Measurements from ENCODE around the gene DLG5. TPM values are rescaled to one million over a fixed set of nuclear protein-coding genes. Genes with fewer than 3 reads are reported as not detected.
A peak's percentile ranks its signal among the peaks of the same experiment; 100 is the strongest.
"Not testable (repeated sequence)": the region's sequence is repeated elsewhere in the genome, so short reads cannot be mapped to it uniquely, and the experiment has no call there.

The DLG5 gene
- total RNA-seq, 2 donors from 2014 or later, result 3.2 to 6.5 TPM

DNA sequence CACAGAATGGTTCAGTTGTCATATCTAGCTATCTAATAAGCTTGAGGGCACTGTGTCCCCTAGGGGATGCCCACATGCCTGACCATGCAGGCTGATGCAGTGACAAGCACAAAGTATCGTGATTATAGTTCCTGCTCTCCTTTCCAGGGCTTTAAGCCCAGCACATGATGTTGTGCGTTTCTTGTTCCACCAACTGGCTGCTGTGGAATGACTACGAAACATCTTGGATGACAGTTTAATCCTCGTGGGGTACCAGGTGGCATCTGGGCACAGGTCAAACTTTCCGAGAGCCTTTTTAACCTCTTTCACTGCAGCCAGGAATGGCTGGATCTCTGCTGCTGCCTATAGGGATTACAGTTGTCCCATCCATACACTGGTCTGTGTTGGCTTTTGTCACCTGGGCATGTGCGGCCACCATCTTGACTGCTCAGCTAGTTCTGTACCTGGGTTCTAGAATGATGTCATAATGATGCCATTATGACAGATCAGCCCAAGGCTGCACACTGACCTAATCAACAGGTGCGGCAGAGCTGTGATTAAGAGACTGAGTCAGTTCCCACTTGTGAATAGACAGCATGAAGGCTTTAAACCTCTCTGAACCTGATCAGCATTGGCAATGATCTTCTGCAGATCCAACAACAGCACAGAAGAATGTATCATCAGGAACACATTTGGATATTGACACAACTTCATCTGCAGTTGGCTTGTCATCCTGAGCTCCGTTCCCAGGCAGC is 144.1 kb downstream of the DLG5 start:
- no peak overlapping the region for H3K4me3 Mint-ChIP-seq
- DNase-seq (no peak), ATAC-seq (replicated peaks in 1 of 2) (peak in 1 of 2 donors; percentile 53)
- no peak overlapping the region for H3K27ac Mint-ChIP-seq
- peaks cover 8% of the 10 kb centered on the region for H3K27me3 Mint-ChIP-seq (ENCODE audit: low read depth)
- H3K9me3 Mint-ChIP-seq, result peaks cover 0 to 1% of the 10 kb centered on the region in 2 donors
- no peaks in the 10 kb centered on the region for H3K4me1 Mint-ChIP-seq (ENCODE audit: low read depth)
- H3K36me3 Mint-ChIP-seq (ENCODE audit: insufficient read depth in 2 of 2), result peaks cover 0 to 2% of the 10 kb centered on the region in 2 donors

DNA sequence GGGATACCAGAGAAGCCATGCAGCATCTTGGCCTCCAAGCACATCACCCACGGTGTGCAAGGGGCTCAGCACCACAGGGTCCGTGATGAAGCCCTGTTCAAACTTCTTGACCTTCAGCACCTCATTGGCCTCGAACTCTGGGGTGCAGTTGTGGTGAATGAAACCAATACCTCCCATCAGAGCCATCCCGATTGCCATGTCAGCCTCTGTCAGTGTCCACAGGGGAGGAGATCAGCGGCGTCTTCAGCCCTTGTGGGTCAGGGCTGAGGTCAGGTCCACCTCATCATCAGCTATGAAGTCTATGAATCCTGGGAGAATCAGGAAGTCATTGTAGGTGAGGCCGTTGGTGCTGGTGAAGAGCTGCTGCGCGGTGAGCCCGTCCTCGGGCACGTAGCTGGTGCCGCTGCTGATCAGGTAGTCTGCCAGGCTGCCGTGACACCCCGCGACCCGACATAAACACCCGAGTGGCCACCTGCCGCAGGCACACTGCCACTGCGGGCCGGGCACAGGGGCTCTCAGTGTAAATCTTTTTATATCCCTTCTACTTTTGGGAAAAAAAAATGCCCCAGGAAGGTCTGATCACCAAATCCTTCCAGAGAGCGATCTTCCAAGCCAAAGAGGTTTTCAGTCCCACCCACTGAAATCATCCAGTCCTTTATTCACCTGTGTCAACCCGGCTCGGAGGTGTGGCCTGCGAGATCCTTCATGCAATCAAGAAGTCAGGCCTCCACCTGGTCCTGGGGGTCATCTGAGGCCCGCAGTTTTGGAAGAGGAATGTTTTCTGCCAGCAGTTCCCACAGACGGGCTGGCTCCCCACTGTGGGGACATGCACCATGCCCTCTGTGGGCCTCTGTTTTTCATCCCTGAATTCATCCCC is 144.9 kb downstream of the DLG5 start:
- Mint-ChIP-seq H3K4me1 (ENCODE audit: low read depth) (no peaks in the 10 kb centered on the region), H3K27me3 (ENCODE audit: low read depth) (peaks cover 8% of the 10 kb centered on the region), H3K27ac (no peak overlapping the region), H3K36me3 (ENCODE audit: insufficient read depth in 2 of 2) (peaks cover 0 to 2% of the 10 kb centered on the region in 2 donors), H3K9me3 (peaks cover 0 to 1% of the 10 kb centered on the region in 2 donors), H3K4me3 (no peak overlapping the region)
- DNase-seq (no peak), ATAC-seq (replicated peaks in 1 of 2) (no peak)

DNA sequence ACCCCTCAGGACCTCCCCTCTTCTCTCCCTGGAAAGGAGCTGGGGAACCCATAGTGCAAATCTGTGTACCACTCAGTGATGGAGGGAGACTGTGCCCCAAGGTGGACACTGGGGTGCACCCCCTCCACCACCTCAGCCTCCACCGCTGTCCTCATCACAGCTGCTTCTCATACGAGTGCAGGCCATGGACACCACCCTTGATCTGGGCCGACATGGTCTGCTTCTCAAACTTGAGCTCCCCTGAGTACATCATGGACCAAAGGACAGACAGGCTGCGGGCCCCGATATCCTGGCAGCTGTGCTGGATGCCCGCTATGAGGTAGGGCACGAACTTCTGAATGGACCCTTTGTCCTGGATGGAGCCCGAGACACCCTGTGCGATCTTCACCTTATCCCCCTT is 146.4 kb downstream of the DLG5 start:
- H3K4me1 Mint-ChIP-seq (ENCODE audit: low read depth), result no peaks in the 10 kb centered on the region
- ATAC-seq (replicated peaks in 1 of 2) (no peak), DNase-seq (no peak)
- peaks cover 8% of the 10 kb centered on the region for H3K27me3 Mint-ChIP-seq (ENCODE audit: low read depth)
- no peak overlapping the region for H3K4me3 Mint-ChIP-seq
- peaks cover 4 to 5% of the 10 kb centered on the region in 2 donors for H3K9me3 Mint-ChIP-seq
- H3K27ac Mint-ChIP-seq, result no peak overlapping the region
- peaks cover 4 to 5% of the 10 kb centered on the region in 2 donors for H3K36me3 Mint-ChIP-seq (ENCODE audit: insufficient read depth in 2 of 2)

GRCh38 chr10:77776487-77776886 is 150.1 kb downstream of the DLG5 start:
- peaks cover 8% of the 10 kb centered on the region for H3K27me3 Mint-ChIP-seq (ENCODE audit: low read depth)
- H3K4me3 Mint-ChIP-seq, result no peak overlapping the region
- H3K27ac Mint-ChIP-seq, result no peak overlapping the region
- H3K9me3 Mint-ChIP-seq, result peaks cover 4 to 5% of the 10 kb centered on the region in 2 donors
- ATAC-seq (replicated peaks in 1 of 2) (no peak), DNase-seq (no peak)
- H3K4me1 Mint-ChIP-seq (ENCODE audit: low read depth), result no peaks in the 10 kb centered on the region
- H3K36me3 Mint-ChIP-seq (ENCODE audit: insufficient read depth in 2 of 2), result peaks cover 4 to 5% of the 10 kb centered on the region in 2 donors

DNA sequence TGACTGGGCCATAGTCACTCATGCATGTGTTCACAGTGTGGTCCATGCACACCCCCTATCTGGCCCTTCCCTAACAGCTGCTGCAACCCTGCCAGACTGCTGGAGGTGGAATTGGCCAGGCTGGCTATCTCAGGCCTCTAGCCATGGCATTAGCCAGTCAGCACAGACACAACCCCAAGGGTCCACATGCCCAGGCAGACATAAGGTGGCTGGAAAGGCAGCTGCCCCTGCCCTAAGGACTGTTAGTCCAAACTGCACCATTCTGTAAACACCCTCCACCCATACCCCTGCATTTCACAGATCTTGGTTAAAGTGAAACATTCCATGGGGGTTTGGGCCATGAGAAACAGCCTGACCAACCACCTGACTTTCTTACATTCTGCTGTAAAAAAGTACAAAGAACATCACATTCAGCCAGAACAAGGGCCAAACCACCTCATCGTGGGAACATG is 151.6 kb downstream of the DLG5 start:
- ATAC-seq (replicated peaks in 1 of 2) (no peak), DNase-seq (no peak)
- H3K36me3 Mint-ChIP-seq (ENCODE audit: insufficient read depth in 2 of 2), result peaks cover 4 to 5% of the 10 kb centered on the region in 2 donors
- H3K4me1 Mint-ChIP-seq (ENCODE audit: low read depth), result no peaks in the 10 kb centered on the region
- peaks cover 4 to 5% of the 10 kb centered on the region in 2 donors for H3K9me3 Mint-ChIP-seq
- peaks cover 8% of the 10 kb centered on the region for H3K27me3 Mint-ChIP-seq (ENCODE audit: low read depth)
- H3K27ac Mint-ChIP-seq, result no peak overlapping the region
- no peak overlapping the region for H3K4me3 Mint-ChIP-seq

- H3K36me3 Mint-ChIP-seq (ENCODE audit: insufficient read depth in 2 of 2), result peaks cover 4 to 5% of the 10 kb centered on the region in 2 donors
- H3K9me3 Mint-ChIP-seq, result peaks cover 4 to 5% of the 10 kb centered on the region in 2 donors
- H3K4me1 Mint-ChIP-seq (ENCODE audit: low read depth), result no peaks in the 10 kb centered on the region
- peaks cover 3% of the 10 kb centered on the region for H3K27me3 Mint-ChIP-seq (ENCODE audit: low read depth)
- H3K27ac Mint-ChIP-seq, result no peak overlapping the region
- DNase-seq (no peak), ATAC-seq (replicated peaks in 1 of 2) (no peak)
- H3K4me3 Mint-ChIP-seq, result no peak overlapping the region
Measured at GRCh38 chr10:77773631-77774426, 152.7 kb downstream of the DLG5 start.

GRCh38 chr10:77772852-77773600 is 153.5 kb downstream of the DLG5 start:
- not testable (repeated sequence) for H3K27ac Mint-ChIP-seq; H3K9me3 Mint-ChIP-seq; H3K27me3 Mint-ChIP-seq (ENCODE audit: low read depth); H3K4me1 Mint-ChIP-seq (ENCODE audit: low read depth); DNase-seq; H3K36me3 Mint-ChIP-seq (ENCODE audit: insufficient read depth in 2 of 2); ATAC-seq (replicated peaks in 1 of 2); H3K4me3 Mint-ChIP-seq

DNA sequence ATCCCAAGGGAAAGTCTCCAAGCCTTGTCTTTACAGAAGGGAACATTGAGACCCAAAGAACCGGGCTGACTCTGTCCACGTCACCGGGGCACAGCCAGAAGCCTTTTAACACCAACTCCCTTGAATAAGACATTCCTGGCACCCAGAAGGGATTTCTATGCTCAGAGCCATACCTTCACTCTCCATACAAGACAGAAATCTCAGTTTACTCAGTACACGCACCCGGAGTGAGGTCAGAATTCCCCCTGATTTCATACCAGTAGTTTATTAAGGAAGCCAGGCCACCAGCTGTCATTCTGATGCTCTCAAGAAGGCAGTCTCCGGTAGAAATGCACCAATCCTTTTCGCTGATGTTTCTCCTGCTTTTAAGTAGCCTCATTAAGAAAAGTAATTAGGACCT is 154.7 kb downstream of the DLG5 start:
- Mint-ChIP-seq H3K4me3 (no peak overlapping the region), H3K9me3 (peaks cover 4% of the 10 kb centered on the region in 2 donors), H3K36me3 (ENCODE audit: insufficient read depth in 2 of 2) (peaks cover 3 to 4% of the 10 kb centered on the region in 2 donors), H3K27ac (no peak overlapping the region), H3K4me1 (ENCODE audit: low read depth) (no peaks in the 10 kb centered on the region), H3K27me3 (ENCODE audit: low read depth) (peaks cover 13% of the 10 kb centered on the region)
- DNase-seq (no peak), ATAC-seq (replicated peaks in 1 of 2) (no peak)

- Mint-ChIP-seq H3K4me3 (no peak overlapping the region), H3K27me3 (ENCODE audit: low read depth) (peaks cover 14% of the 10 kb centered on the region), H3K9me3 (peaks cover 2% of the 10 kb centered on the region in 2 donors), H3K4me1 (ENCODE audit: low read depth) (no peaks in the 10 kb centered on the region), H3K36me3 (ENCODE audit: insufficient read depth in 2 of 2) (peaks cover 2 to 3% of the 10 kb centered on the region in 2 donors), H3K27ac (no peak overlapping the region)
- DNase-seq (no peak), ATAC-seq (replicated peaks in 1 of 2) (no peak)
Measured at GRCh38 chr10:77771450-77771849, 155.1 kb downstream of the DLG5 start.

GRCh38 chr10:77770868-77771175 is 155.7 kb downstream of the DLG5 start:
- DNase-seq (no peak), ATAC-seq (replicated peaks in 1 of 2) (no peak)
- no peaks in the 10 kb centered on the region for H3K9me3 Mint-ChIP-seq
- no peaks in the 10 kb centered on the region for H3K4me1 Mint-ChIP-seq (ENCODE audit: low read depth)
- no peak overlapping the region for H3K27ac Mint-ChIP-seq
- H3K27me3 Mint-ChIP-seq (ENCODE audit: low read depth), result peaks cover 14% of the 10 kb centered on the region
- no peak overlapping the region for H3K4me3 Mint-ChIP-seq
- H3K36me3 Mint-ChIP-seq (ENCODE audit: insufficient read depth in 2 of 2), result no peaks in the 10 kb centered on the region

DNA sequence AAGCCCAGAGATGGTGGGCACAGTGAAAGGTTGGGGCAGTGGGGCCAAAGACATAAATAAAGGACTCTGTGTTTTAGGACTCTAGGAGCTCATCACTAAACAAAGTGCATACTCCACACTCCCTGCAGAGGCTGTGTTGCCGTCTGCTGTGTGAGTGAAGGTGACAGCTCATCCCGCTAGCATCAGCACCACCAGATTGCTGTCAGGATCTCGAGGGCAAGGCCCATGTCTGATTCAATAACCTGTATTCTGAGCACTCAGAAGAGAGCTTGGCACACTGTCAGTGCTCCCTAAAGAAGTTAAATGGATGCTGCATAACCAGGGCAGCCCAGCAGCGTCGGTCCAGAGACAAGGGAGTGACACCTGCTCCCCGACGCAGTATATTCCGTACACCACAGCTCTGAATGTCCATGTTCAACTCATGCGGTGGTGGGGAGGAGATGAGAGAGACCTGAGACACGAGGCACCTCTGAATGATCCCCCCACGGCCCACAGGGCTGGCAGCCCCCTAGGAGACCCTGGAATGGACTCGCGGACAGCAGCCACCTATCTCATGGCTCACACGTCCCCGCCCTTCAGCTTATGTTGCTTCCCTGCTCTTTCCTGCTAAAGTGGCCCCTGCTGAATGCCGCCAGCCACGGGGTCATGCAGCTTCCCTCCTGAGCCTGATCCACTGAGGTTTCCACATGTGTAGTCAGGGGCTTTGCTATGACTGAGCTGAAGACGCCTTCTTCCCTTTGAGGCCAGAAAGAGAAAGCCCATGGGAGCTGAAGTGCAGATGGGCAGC is 156.3 kb downstream of the DLG5 start:
- Mint-ChIP-seq H3K4me1 (ENCODE audit: low read depth) (no peaks in the 10 kb centered on the region), H3K9me3 (no peaks in the 10 kb centered on the region), H3K36me3 (ENCODE audit: insufficient read depth in 2 of 2) (no peaks in the 10 kb centered on the region), H3K27ac (no peak overlapping the region), H3K27me3 (ENCODE audit: low read depth) (peaks cover 14% of the 10 kb centered on the region), H3K4me3 (no peak overlapping the region)
- DNase-seq (no peak), ATAC-seq (replicated peaks in 1 of 2) (no peak)

- peaks cover 22% of the 10 kb centered on the region for H3K27me3 Mint-ChIP-seq (ENCODE audit: low read depth)
- DNase-seq (no peak), ATAC-seq (replicated peaks in 1 of 2) (no peak)
- H3K36me3 Mint-ChIP-seq (ENCODE audit: insufficient read depth in 2 of 2), result no peaks in the 10 kb centered on the region
- no peak overlapping the region for H3K4me3 Mint-ChIP-seq
- no peaks in the 10 kb centered on the region for H3K4me1 Mint-ChIP-seq (ENCODE audit: low read depth)
- H3K9me3 Mint-ChIP-seq, result no peaks in the 10 kb centered on the region
- H3K27ac Mint-ChIP-seq, result no peak overlapping the region
Measured at GRCh38 chr10:77768039-77768438, 158.5 kb downstream of the DLG5 start.

All from activated T-cell treated with anti-CD3 and anti-CD28 coated beads, Interleukin-2, amount 50 U/mL, for 72 hours (primary cell).